OCI-LY1 (cell line): ENCODE measurements around the gene IRF2BP2.

ENCODE experiments used
- H2AFZ ChIP-seq: fragments of 200-600 bp; sonication (generic), shearing (Covaris generic); 2 replicates; pipeline ENCODE4 v1.6.0; 2014; ENCODE audit warnings: antibody characterized with exemption, mild to moderate bottlenecking, low read length
- H3F3A ChIP-seq: fragments of 200-600 bp; sonication (generic), shearing (Covaris generic); 2 replicates; pipeline ENCODE4 v1.6.0; 2014; ENCODE audit warnings: mild to moderate bottlenecking, antibody characterized with exemption, low read length, moderate library complexity; ENCODE audit not compliant: insufficient read depth
- H3K27ac ChIP-seq: fragments of 200-600 bp; sonication (generic); 2 replicates; pipeline ENCODE4 v1.5.1; 2014; ENCODE audit warnings: low read length, mixed run types, mild to moderate bottlenecking, low read depth; ENCODE audit not compliant: poor library complexity, severe bottlenecking
- H3K27me3 ChIP-seq: fragments of 200-600 bp; sonication (generic); 2 replicates; pipeline ENCODE4 v1.6.0; 2014; ENCODE audit warnings: antibody characterized with exemption, mild to moderate bottlenecking, low read length, moderate library complexity; ENCODE audit not compliant: insufficient read depth
- H3K36me3 ChIP-seq: fragments of 200-600 bp; sonication (generic); 2 replicates; pipeline ENCODE4 v1.6.1; 2014; ENCODE audit warnings: mild to moderate bottlenecking, antibody characterized with exemption, low read length, moderate library complexity, mixed read lengths; ENCODE audit not compliant: insufficient read depth
- H3K4me1 ChIP-seq: fragments of 200-600 bp; sonication (generic); 2 replicates; pipeline ENCODE4 v1.5.1; 2014; ENCODE audit warnings: mild to moderate bottlenecking, low read length, moderate library complexity; ENCODE audit not compliant: insufficient read depth, severe bottlenecking
- H3K4me2 ChIP-seq: fragments of 200-600 bp; sonication (generic), shearing (Covaris generic); 2 replicates; pipeline ENCODE4 v1.6.1; 2014; ENCODE audit warnings: low read length
- H3K4me3 ChIP-seq: fragments of 200-600 bp; sonication (generic); 2 replicates; pipeline ENCODE4 v1.5.1; 2014; ENCODE audit warnings: low read length, low read depth, mild to moderate bottlenecking, mixed read lengths; ENCODE audit not compliant: poor library complexity, severe bottlenecking
- H3K79me2 ChIP-seq: fragments of 200-600 bp; shearing (Covaris generic); 2 replicates; pipeline ENCODE4 v1.6.1; 2016; ENCODE audit warnings: mixed run types, low read length, mixed read lengths; ENCODE audit not compliant: insufficient read depth
- H3K9ac ChIP-seq: fragments of 200-600 bp; sonication (generic), shearing (Covaris generic); 2 replicates; pipeline ENCODE4 v1.6.1; 2014; ENCODE audit warnings: mild to moderate bottlenecking, low read length, mixed read lengths
- H3K9me2 ChIP-seq: fragments of 200-600 bp; sonication (generic), shearing (Covaris generic); 2 replicates; pipeline ENCODE4 v1.6.1; 2014; ENCODE audit warnings: low read depth, mild to moderate bottlenecking, low read length, mixed read lengths
- H3K9me3 ChIP-seq: fragments of 200-600 bp; shearing (Covaris generic); 2 replicates; pipeline ENCODE4 v1.6.1; 2014; ENCODE audit warnings: low read length, mixed read lengths
- H4K20me1 ChIP-seq: fragments of 200-600 bp; sonication (generic), shearing (Covaris generic); 2 replicates; pipeline ENCODE4 v1.6.0; 2016; ENCODE audit warnings: mild to moderate bottlenecking, low read length; ENCODE audit not compliant: insufficient read depth
- EZH2 ChIP-seq: fragments of 200-600 bp; sonication (generic), shearing (Covaris generic); IDR thresholded peaks from 2 replicates; pipeline ENCODE4 v1.8.0; 2017; ENCODE audit warnings: borderline replicate concordance, mixed run types, mild to moderate bottlenecking, antibody characterized with exemption, low read length, moderate library complexity, mixed read lengths
- TF ChIP-seq, protein P1 (sequence below): fragments of 200-600 bp; sonication (generic), shearing (Covaris generic); IDR thresholded peaks from 2 replicates; pipeline ENCODE4 v1.5.1; 2017; ENCODE audit warnings: mild to moderate bottlenecking, antibody characterized with exemption, low read length, moderate library complexity, mixed read lengths

IRF2BP2 gene

DNA sequence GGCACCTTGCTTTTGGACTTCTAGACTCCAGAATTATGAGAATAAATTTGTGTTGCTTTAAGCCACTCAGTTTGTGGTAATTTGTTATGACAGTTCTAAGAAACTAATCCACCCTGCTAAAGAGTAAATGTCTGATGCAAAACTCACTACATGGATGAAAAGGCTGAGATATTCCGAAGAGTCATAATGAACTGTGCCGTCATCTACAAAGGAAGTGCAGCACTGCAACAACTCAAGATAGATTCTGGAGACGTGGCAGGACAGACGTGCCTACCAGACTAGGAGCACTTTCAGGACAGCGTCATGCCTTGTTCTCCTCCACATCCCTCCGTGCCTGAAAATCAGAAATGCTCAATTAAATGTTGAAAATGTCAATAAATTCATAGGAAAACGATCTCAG, 24.4 kb upstream of the IRF2BP2 start:
- no peak overlapping the region for H3K4me2 ChIP-seq
- H3K4me1 ChIP-seq, result no peaks in the 10 kb centered on the region
- H3K9me2 ChIP-seq, result no peaks in the 10 kb centered on the region
- H3K9ac ChIP-seq, result no peak overlapping the region
- H3K36me3 ChIP-seq, result no peaks in the 10 kb centered on the region
- no peaks in the 10 kb centered on the region for H4K20me1 ChIP-seq
- no peaks in the 10 kb centered on the region for H3F3A ChIP-seq
- H2AFZ ChIP-seq, result no peak overlapping the region
- TF ChIP-seq EZH2, result no peak
- TF ChIP-seq, protein P1, sequence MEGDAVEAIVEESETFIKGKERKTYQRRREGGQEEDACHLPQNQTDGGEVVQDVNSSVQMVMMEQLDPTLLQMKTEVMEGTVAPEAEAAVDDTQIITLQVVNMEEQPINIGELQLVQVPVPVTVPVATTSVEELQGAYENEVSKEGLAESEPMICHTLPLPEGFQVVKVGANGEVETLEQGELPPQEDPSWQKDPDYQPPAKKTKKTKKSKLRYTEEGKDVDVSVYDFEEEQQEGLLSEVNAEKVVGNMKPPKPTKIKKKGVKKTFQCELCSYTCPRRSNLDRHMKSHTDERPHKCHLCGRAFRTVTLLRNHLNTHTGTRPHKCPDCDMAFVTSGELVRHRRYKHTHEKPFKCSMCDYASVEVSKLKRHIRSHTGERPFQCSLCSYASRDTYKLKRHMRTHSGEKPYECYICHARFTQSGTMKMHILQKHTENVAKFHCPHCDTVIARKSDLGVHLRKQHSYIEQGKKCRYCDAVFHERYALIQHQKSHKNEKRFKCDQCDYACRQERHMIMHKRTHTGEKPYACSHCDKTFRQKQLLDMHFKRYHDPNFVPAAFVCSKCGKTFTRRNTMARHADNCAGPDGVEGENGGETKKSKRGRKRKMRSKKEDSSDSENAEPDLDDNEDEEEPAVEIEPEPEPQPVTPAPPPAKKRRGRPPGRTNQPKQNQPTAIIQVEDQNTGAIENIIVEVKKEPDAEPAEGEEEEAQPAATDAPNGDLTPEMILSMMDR, result no peak
- H3K27me3 ChIP-seq, result no peaks in the 10 kb centered on the region
- no peak overlapping the region for H3K27ac ChIP-seq
- no peak overlapping the region for H3K4me3 ChIP-seq
- no peaks in the 10 kb centered on the region for H3K79me2 ChIP-seq
- H3K9me3 ChIP-seq, result no peaks in the 10 kb centered on the region

DNA sequence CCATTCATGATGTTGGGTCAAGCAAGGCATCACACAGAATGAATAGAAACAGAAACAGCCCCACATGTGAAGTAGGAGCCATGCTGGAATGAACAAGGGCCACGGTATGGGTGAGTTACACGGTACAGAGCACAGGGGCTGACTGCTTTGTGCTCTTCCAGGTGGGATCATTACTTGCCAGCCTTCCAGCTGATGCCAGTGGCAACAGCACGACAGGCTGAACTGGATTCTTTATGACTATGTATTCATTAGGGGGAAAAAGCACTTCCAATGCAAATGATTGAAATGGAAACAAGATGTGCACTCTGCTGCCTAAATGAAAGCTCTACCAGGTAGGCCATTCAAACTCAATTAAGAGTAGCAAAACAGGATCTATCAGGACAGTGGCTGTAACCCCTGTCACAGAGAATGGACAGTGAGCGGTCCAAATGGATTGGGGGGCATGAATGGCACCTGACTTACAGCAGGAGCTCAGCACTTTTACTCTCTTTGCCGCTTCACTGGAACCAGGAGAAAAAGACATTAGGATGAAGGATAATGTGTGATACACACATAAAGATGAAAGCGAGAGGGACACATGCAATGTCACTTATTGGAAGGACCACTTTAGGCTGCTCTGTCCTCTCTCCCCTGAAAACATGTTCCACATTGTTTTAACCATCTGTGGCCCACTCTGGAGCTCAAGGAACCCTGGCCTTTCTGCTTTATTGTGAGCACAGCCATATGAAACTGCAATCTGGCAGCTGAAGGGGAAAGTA, 23.4 kb upstream of the IRF2BP2 start:
- no peak overlapping the region for H3K27ac ChIP-seq
- no peaks in the 10 kb centered on the region for H3K9me2 ChIP-seq
- H3K9me3 ChIP-seq, result no peaks in the 10 kb centered on the region
- no peaks in the 10 kb centered on the region for H3F3A ChIP-seq
- no peaks in the 10 kb centered on the region for H3K27me3 ChIP-seq
- H3K9ac ChIP-seq, result no peak overlapping the region
- H3K4me2 ChIP-seq, result no peak overlapping the region
- no peaks in the 10 kb centered on the region for H3K4me1 ChIP-seq
- H2AFZ ChIP-seq, result no peak overlapping the region
- H3K36me3 ChIP-seq, result no peaks in the 10 kb centered on the region
- TF ChIP-seq EZH2, result no peak
- TF ChIP-seq, protein P1, result no peak
- H3K4me3 ChIP-seq, result no peak overlapping the region
- H3K79me2 ChIP-seq, result no peaks in the 10 kb centered on the region
- H4K20me1 ChIP-seq, result no peaks in the 10 kb centered on the region

DNA sequence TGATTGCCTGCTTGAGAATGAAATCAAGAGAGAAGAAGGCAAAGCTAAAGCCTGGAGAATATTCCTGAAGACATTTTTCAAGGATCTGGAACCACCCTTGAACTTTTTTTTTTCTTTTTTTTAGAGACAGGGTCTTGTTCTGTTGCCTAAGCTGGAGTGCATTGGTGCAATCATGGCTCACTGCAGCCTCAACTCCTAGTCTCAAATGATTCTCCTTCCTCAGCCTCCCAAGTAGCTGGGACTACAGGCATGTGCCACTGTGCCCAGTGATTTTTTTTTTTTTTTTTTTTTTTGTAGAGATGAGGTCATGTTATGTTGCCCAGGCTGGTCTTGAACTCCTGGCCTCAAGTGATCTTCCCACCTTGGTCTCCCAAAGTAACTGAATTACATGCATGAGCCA, 22.2 kb upstream of the IRF2BP2 start:
- H3K9me3 ChIP-seq, result no peaks in the 10 kb centered on the region
- H3K9me2 ChIP-seq, result no peaks in the 10 kb centered on the region
- H2AFZ ChIP-seq, result no peak overlapping the region
- H3K36me3 ChIP-seq, result no peaks in the 10 kb centered on the region; the same call in 1 of the 2 replicates
- no peaks in the 10 kb centered on the region for H3K27me3 ChIP-seq
- H3K27ac ChIP-seq, result no peak overlapping the region
- H3K79me2 ChIP-seq, result no peaks in the 10 kb centered on the region
- no peak overlapping the region for H3K4me2 ChIP-seq
- H3K9ac ChIP-seq, result no peak overlapping the region
- no peak for TF ChIP-seq EZH2
- TF ChIP-seq, protein P1, result no peak
- no peaks in the 10 kb centered on the region for H3F3A ChIP-seq
- H3K4me1 ChIP-seq, result no peaks in the 10 kb centered on the region
- no peaks in the 10 kb centered on the region for H4K20me1 ChIP-seq
- H3K4me3 ChIP-seq, result no peak overlapping the region
